Astrocyte (in vitro differentiated cells and primary cell): ENCODE measurements around the gene CNTNAP2. TPM values are rescaled to one million over a fixed set of nuclear protein-coding genes. Genes with fewer than 3 reads are reported as not detected.

Source experiments
- DNase-seq: peaks from one replicate; pipeline ENCODE4 v3.0.0-alpha.2; 2010; ENCODE audit warnings: low read depth
- FAIRE-seq: peaks from 2 replicates; lab custom pipeline; 2011; peaks lifted over from hg19 to GRCh38; lab: Jason Lieb, UNC
- H2AFZ ChIP-seq: 2 replicates; pipeline ENCODE4 v1.6.0; 2012; ENCODE audit warnings: low read depth, low read length, inconsistent platforms
- H3K27ac ChIP-seq: 2 replicates; pipeline ENCODE4 v1.5.1; 2011; ENCODE audit warnings: low read depth, low read length, inconsistent platforms
- H3K27me3 ChIP-seq: 2 replicates; pipeline ENCODE4 v1.6.0; 2011; ENCODE audit warnings: low read length, inconsistent platforms; ENCODE audit not compliant: insufficient read depth
- H3K36me3 ChIP-seq: 2 replicates; pipeline ENCODE4 v1.5.1; 2011; ENCODE audit warnings: low read length, inconsistent platforms; ENCODE audit not compliant: insufficient read depth
- H3K4me1 ChIP-seq: 2 replicates; pipeline ENCODE4 v1.5.1; 2011; ENCODE audit warnings: low read length, inconsistent platforms; ENCODE audit not compliant: insufficient read depth
- H3K4me2 ChIP-seq: 2 replicates; pipeline ENCODE4 v1.6.0; 2012; ENCODE audit warnings: low read length, inconsistent platforms
- H3K4me3 ChIP-seq: 2 replicates; pipeline ENCODE4 v1.5.1; 2011; ENCODE audit warnings: low read depth, mild to moderate bottlenecking, low read length, inconsistent platforms; ENCODE audit not compliant: insufficient read depth
- H3K79me2 ChIP-seq: 2 replicates; pipeline ENCODE4 v1.6.0; 2012; ENCODE audit warnings: mild to moderate bottlenecking, low read length, inconsistent platforms; ENCODE audit not compliant: insufficient read depth
- H3K9ac ChIP-seq: 2 replicates; pipeline ENCODE4 v1.6.0; 2012; ENCODE audit warnings: mild to moderate bottlenecking, low read length, inconsistent platforms
- H3K9me3 ChIP-seq: 2 replicates; pipeline ENCODE4 v1.5.1; 2012; ENCODE audit warnings: low read depth, mild to moderate bottlenecking, low read length, inconsistent platforms; ENCODE audit not compliant: insufficient read depth
- H4K20me1 ChIP-seq: 2 replicates; pipeline ENCODE4 v1.6.0; 2012; ENCODE audit warnings: low read length, inconsistent platforms; ENCODE audit not compliant: insufficient read depth
- H3K27ac Mint-ChIP-seq: one replicate; pipeline ENCODE4 v1.8.0; 2021; ENCODE audit warnings: mild to moderate bottlenecking, mixed read lengths; ENCODE audit not compliant: unreplicated experiment
- H3K27me3 Mint-ChIP-seq: one replicate; pipeline ENCODE4 v1.8.0; 2021; ENCODE audit warnings: low read depth, mixed read lengths; ENCODE audit not compliant: unreplicated experiment
- H3K36me3 Mint-ChIP-seq: one replicate; pipeline ENCODE4 v1.8.0; 2021; ENCODE audit warnings: low read depth, mixed read lengths; ENCODE audit not compliant: unreplicated experiment
- H3K4me1 Mint-ChIP-seq: one replicate; pipeline ENCODE4 v1.8.0; 2021; ENCODE audit warnings: low read depth, mixed read lengths; ENCODE audit not compliant: unreplicated experiment
- H3K4me3 Mint-ChIP-seq: one replicate; pipeline ENCODE4 v1.8.0; 2021; ENCODE audit warnings: mild to moderate bottlenecking, moderate library complexity, mixed read lengths; ENCODE audit not compliant: unreplicated experiment
- H3K9me3 Mint-ChIP-seq: one replicate; pipeline ENCODE4 v1.8.0; 2021; ENCODE audit warnings: mild to moderate bottlenecking, mixed read lengths; ENCODE audit not compliant: unreplicated experiment
- CTCF ChIP-seq: IDR thresholded peaks from 2 replicates; pipeline ENCODE4 v1.5.1; 2011; ENCODE audit warnings: low read depth, mild to moderate bottlenecking, inconsistent platforms, low read length, moderate library complexity; ENCODE audit not compliant: insufficient read depth
- EZH2 ChIP-seq: IDR thresholded peaks from 2 replicates; pipeline ENCODE4 v1.6.1; 2012; ENCODE audit warnings: mild to moderate bottlenecking, low read length, inconsistent platforms; ENCODE audit not compliant: insufficient read depth
- total RNA-seq: library from RNA; stranded (reverse); gene quantifications from 2 replicates; pipeline ENCODE4 v1.2.1, GENCODE V29; 2021

The CNTNAP2 gene
- total RNA-seq, 1 donor from 2014 or later, result 20.0 TPM

- H3K36me3 Mint-ChIP-seq, result no peaks in the 10 kb centered on the region
- H3K79me2 ChIP-seq, result no peaks in the 10 kb centered on the region
- no peak overlapping the region for H3K4me2 ChIP-seq
- H3K27me3 Mint-ChIP-seq, result no peaks in the 10 kb centered on the region
- H3K9me3 Mint-ChIP-seq, result no peaks in the 10 kb centered on the region
- H3K27me3 ChIP-seq, result no peaks in the 10 kb centered on the region
- no peak overlapping the region for H3K27ac ChIP-seq
- H3K4me1 ChIP-seq, result no peaks in the 10 kb centered on the region
- H3K9me3 ChIP-seq, result peaks cover 3% of the 10 kb centered on the region
- no peak overlapping the region for H2AFZ ChIP-seq
- H3K4me1 Mint-ChIP-seq, result no peaks in the 10 kb centered on the region
- no peaks in the 10 kb centered on the region for H3K36me3 ChIP-seq
- no peaks in the 10 kb centered on the region for H4K20me1 ChIP-seq
- FAIRE-seq, result no peak
- H3K4me3 Mint-ChIP-seq, result no peak overlapping the region
- H3K4me3 ChIP-seq, result no peak overlapping the region
- TF ChIP-seq EZH2, result no peak
- TF ChIP-seq CTCF, result no peak
- H3K27ac Mint-ChIP-seq, result no peak overlapping the region
- DNase-seq, result no peak
- H3K9ac ChIP-seq, result no peak overlapping the region
Measured at GRCh38 chr7:148115308-148115707, 1998.7 kb downstream of the CNTNAP2 start.

- no peaks in the 10 kb centered on the region for H3K27me3 Mint-ChIP-seq
- Histone ChIP-seq H3K27me3 (no peaks in the 10 kb centered on the region), H3K9ac (no peak overlapping the region), H3K36me3 (no peaks in the 10 kb centered on the region), H4K20me1 (no peaks in the 10 kb centered on the region), H3K4me2 (no peak overlapping the region), H3K4me1 (no peaks in the 10 kb centered on the region), H2AFZ (no peak overlapping the region), H3K4me3 (no peak overlapping the region), H3K9me3 (no peaks in the 10 kb centered on the region), H3K79me2 (no peaks in the 10 kb centered on the region), H3K27ac (no peak overlapping the region)
- H3K9me3 Mint-ChIP-seq, result no peaks in the 10 kb centered on the region
- no peak for FAIRE-seq
- DNase-seq, result no peak
- H3K4me1 Mint-ChIP-seq, result no peaks in the 10 kb centered on the region
- H3K36me3 Mint-ChIP-seq, result no peaks in the 10 kb centered on the region
- H3K4me3 Mint-ChIP-seq, result no peak overlapping the region
- no peak overlapping the region for H3K27ac Mint-ChIP-seq
- TF ChIP-seq CTCF (no peak), EZH2 (no peak)
Measured at GRCh38 chr7:148116195-148116594, 1999.6 kb downstream of the CNTNAP2 start.

- Mint-ChIP-seq H3K27ac (no peak overlapping the region), H3K4me1 (no peaks in the 10 kb centered on the region), H3K27me3 (no peaks in the 10 kb centered on the region), H3K4me3 (no peak overlapping the region), H3K36me3 (no peaks in the 10 kb centered on the region), H3K9me3 (no peaks in the 10 kb centered on the region)
- Histone ChIP-seq H3K4me2 (no peak overlapping the region), H2AFZ (no peak overlapping the region), H3K9ac (no peak overlapping the region), H3K79me2 (no peaks in the 10 kb centered on the region), H3K4me3 (no peak overlapping the region), H3K36me3 (no peaks in the 10 kb centered on the region), H3K27me3 (no peaks in the 10 kb centered on the region), H3K27ac (no peak overlapping the region), H4K20me1 (no peaks in the 10 kb centered on the region), H3K9me3 (no peaks in the 10 kb centered on the region), H3K4me1 (no peaks in the 10 kb centered on the region)
- DNase-seq, result no peak
- FAIRE-seq, result no peak
- no peak for TF ChIP-seq CTCF
- TF ChIP-seq EZH2, result no peak
Measured at GRCh38 chr7:148116829-148117403, 2000.3 kb downstream of the CNTNAP2 start.
